Activated CD8-positive, alpha-beta memory T cell treated with anti-CD3 and anti-CD28 coated beads for 1 hour (primary cell): Measurements from ENCODE around the gene FOXN1.

Source experiments
- DNase-seq, 2 donors: peaks; one replicate each; pipeline ENCODE4 v3.0.0-alpha.2; 2020; ENCODE audit warnings: low read depth in 1 of 2; ENCODE audit errors: extremely low read depth in 1 of 2

The FOXN1 gene

DNA sequence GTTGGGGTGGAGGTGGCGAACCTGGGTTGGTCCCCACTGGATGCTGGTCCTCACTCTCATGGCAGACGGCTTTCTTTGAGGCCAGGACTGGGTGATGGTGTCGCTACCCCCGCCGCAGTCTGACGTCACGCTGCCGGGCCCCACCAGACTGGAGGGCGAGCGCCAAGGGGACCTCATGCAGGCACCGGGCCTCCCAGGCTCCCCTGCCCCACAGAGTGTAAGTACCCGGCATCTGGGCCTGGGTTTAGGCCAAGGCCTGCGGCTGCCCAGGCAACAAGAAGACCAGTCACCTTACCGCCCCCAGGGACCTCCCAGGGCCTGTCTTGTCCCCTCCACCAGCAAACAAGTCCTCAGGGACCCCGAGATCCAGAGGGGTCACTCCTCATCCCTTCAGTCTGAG is 17.7 kb downstream of the FOXN1 start:
- DNase-seq, result no peak

DNA sequence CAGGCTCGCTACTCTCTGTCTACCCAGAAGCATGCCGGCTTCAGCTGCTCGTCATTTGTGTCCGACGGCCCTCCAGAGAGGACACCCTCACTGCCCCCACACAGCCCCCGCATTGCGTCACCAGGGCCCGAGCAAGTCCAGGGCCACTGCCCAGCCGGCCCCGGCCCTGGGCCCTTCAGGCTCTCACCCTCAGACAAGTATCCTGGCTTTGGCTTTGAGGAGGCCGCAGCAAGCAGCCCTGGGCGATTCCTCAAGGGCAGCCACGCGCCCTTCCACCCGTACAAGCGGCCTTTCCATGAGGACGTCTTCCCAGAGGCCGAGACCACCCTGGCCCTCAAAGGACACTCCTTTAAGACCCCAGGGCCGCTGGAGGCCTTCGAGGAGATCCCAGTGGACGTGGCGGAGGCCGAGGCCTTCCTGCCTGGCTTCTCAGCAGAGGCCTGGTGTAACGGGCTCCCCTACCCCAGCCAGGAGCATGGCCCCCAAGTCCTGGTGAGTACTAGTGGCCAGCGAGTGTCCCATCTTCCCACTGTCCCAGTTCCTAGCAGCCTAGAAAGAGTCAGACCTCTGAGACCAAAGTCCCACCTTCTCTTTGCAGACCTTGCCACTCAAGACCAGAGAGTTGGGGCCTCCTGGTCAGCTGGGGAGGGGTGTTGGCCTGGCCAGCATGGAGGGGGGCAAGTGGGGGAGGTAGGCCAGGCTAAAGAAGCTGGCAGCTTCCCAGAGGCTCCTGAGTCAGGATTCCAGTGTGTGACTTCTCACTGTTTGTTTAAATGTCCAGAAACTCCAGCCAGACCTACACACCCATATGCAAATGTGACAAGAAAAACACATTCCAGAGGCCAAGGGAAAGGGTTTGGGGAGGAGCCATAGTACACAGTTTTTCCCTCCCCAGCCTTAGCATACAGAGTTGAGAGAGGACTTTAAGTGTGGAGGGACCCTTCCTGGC is 18.6 kb downstream of the FOXN1 start:
- DNase-seq, result no peak

DNA sequence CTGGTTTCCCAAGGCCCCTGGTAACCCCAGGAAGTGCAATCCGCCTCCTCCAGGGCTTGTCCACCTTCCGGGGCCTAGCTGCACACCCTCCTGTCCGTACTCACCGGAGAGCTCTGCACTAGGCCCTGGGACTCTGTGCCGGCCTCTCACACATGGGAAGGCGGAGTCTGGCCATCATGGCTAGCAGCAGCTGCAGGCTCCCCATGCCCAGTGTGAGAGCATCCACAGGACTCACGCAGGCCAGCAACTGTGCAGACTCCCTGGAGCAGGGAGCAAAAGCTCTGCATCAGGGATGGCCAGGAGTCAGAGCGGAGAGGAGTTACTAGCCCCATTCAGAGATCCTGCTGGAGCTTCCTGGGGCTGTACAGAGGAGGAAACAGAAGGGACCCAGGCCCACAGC is 20.2 kb downstream of the FOXN1 start:
- DNase-seq, result no peak

- DNase-seq, result no peak
Observed at GRCh38 chr17:28527181-28527681, 21.1 kb downstream of the FOXN1 start.

DNA sequence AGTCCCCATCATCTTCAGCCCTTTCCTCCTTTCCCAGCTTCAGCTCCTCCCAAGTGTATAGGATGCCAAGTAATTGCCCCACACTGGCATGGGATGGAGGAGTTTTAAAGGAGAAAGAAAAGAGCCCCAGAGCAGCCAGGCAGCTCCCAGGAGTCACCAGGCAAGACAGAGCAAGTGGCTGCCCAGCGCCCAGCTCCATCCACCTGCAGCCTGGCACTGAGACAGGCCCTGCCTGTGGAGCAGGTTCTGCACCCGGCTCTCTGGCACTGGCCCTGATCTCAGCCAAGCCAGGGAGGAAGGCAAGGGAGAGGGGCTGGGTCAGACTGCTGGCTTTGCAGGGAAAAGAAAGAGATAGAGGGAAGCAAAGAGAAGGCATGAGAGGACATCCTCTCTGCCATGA is 21.7 kb downstream of the FOXN1 start:
- no peak for DNase-seq

DNA sequence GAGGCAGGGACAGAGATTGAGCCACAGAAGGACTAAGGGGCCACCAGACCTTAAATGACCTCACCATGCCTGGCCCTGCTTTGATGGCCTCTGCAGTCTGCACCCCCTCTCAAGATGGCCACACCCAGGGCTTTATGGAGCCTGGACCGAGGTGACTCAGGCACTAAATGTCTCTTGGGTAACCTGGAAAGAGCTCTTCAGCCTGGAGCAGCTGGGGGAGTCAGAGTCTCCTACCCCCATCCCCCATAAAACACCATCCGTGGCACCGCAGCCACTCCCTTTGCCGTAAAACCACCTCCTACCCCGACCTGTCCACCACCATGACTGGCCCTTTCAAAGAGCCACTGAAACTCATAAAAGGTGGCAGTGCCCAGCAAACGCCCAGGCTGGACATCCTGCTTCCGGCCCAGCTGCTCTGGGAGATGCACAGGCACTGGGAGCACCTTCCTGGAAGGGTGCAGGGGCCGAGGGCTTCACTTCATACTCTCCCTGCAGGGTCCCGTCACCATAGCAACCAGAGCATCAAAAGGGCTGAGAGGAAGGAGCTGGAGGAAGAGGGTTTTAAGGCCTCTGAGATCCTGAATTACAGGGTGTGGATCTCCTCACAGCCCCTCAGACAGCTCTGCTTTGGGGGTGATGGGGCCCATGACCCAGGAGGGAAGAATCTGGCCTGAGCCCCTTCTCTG is 22.3 kb downstream of the FOXN1 start:
- DNase-seq, result no peak

DNA sequence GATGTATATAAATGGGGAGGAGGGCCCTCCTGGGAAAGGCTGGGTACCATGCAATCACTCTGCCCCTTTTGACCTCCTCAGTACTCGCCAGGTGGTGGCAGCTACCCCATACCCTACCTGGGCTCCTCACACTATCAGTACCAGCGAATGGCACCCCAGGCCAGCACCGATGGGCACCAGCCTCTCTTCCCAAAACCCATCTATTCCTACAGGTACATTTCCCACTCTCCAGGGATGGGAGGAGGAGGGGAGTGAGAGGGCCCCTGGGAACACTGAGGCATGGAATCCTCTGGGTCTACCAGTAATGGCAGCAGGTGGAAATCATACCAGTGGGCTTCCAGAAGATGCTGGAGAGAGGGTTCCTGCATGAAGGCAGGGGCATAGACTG is 22.9 kb downstream of the FOXN1 start:
- no peak for DNase-seq

DNA sequence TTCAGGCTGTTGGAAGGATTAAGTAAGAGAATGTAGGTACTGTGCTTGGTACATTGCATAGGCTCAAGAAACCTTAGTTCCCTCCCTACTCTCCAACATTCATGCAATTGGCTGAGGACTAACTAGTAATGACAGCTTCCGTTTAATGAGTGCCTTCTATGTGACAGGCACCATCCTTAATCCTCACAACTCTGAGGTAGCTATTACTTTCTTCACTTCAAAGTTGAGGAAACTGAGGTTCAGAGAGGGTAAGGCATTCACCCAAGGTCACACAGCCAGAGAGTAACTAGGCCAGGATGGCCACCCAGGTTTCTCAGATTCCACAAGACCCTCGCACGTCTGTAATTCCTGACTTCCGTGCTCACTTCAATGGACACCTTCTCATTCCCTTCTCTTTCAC is 24.1 kb downstream of the FOXN1 start:
- DNase-seq, result no peak

- no peak for DNase-seq
Observed at GRCh38 chr17:28530926-28531325, 24.8 kb downstream of the FOXN1 start.

- no peak for DNase-seq
Observed at GRCh38 chr17:28532050-28532960, 26.2 kb downstream of the FOXN1 start.

GRCh38 chr17:28533091-28533807 is 27.1 kb downstream of the FOXN1 start:
- DNase-seq, result no peak

DNA sequence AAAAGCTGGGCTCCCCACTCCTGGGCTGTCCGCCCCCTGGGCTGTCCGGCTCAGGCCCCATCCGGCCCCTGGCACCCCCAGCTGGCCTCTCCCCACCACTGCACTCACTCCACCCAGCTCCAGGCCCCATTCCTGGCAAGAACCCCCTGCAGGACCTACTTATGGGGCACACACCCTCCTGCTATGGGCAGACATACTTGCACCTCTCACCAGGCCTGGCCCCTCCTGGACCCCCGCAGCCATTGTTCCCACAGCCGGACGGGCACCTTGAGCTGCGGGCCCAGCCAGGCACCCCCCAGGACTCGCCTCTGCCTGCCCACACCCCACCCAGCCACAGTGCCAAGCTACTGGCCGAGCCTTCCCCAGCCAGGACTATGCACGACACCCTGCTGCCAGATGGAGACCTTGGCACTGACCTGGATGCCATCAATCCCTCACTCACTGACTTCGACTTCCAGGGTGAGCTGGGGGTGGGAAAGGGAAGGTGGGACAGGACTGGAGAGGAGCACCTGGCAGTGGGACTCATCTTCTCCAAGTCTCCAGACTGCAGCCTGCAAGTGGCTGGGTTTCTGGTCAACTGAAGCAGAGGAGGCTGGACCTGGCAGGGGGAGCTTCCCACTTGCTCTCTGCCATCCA is 28.7 kb downstream of the FOXN1 start:
- no peak for DNase-seq

DNA sequence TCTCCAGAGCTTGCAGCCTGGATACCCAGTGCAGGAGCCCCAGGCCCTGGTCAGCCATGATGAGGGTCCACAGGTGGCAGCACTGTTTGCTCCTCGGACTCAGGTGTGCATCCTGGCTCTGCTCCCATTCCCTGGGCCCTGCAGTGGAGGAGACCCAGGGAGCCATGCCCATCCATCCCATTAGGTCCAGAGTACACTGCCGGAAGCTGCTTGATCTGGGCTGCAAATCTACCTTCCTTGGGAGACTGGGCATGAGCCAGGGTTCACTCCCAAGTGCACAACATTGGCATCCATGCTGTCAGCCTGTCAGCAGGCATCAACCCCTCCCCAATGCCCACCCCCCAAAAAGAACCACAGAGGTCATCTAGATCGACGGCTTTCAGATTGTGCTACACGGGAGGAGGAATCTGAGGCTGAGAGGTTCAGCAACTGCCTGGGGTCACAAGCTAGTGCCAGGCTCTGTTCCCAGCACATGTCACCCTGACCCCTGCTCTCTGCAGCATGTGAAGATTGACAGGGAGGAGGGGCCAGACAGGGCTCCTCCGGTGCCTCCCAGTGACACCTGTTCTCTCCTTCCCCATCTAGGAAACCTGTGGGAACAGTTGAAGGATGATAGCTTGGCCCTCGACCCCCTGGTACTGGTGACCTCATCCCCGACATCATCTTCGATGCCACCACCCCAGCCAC is 30.5 kb downstream of the FOXN1 start:
- no peak for DNase-seq

DNA sequence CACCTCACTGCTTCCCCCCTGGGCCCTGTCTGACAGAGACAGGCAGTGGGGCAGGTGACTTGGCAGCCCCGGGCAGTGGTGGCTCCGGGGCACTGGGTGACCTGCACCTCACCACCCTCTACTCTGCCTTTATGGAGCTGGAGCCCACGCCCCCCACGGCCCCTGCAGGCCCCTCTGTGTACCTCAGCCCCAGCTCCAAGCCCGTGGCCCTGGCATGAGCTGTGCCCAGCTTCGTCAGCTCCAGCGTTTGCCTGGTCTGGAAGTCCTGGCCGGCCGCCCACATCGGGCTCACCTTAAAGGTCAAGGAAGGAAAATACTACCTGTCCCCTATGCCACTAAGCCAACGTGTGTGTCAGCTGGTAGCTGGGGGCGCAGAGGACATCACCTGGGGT is 31.1 kb downstream of the FOXN1 start:
- DNase-seq, result no peak

DNA sequence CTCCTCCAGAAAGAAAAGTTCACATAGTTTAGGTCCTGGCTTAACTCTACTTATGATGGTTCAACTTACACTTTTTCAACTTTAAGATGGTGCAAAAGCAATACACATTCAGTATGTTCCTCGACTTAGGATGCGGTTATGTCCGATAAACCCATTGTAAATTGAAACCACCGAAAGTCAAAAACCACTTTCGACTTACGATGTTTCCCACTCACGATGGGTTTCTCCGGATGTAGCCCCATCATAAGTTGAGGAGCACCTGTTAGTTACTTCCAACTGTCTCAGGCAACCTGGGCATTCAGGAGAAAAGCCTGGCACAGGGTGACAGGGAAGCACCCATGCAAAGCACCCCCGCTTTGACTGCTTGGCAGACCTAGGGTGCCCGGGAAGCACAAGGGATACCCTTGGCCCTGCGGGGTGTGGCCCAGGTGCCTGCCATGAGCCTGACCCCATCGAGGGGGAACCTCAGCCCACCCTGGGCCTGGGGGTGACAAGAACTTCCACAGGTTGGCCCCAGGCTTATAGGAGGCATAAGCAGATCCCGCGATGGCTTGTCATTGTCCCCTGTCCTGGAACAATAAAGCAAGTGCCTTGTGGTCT is 32.2 kb downstream of the FOXN1 start:
- DNase-seq, result no peak

DNA sequence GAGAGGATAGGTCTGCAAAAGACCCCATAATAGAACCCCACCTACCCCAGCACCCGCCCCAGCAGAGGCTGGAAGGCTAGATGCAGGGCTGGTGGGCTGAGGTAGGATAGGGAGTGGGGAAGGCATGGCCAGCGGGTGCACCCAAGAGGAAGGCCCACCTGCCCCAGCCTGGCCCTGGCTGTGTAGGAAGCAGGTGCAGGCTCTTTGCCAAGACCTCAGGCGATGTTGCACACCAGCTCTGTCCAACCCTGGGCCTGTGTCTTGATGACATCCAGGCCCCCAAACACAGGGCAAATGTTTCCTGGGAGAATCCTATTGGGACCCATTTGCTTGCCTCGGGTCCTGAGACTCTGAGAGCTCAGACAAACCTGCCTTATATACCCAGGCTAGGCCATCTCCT is 34.1 kb downstream of the FOXN1 start:
- DNase-seq, result no peak

GRCh38 chr17:28541439-28541838 is 35.3 kb downstream of the FOXN1 start:
- no peak for DNase-seq

DNA sequence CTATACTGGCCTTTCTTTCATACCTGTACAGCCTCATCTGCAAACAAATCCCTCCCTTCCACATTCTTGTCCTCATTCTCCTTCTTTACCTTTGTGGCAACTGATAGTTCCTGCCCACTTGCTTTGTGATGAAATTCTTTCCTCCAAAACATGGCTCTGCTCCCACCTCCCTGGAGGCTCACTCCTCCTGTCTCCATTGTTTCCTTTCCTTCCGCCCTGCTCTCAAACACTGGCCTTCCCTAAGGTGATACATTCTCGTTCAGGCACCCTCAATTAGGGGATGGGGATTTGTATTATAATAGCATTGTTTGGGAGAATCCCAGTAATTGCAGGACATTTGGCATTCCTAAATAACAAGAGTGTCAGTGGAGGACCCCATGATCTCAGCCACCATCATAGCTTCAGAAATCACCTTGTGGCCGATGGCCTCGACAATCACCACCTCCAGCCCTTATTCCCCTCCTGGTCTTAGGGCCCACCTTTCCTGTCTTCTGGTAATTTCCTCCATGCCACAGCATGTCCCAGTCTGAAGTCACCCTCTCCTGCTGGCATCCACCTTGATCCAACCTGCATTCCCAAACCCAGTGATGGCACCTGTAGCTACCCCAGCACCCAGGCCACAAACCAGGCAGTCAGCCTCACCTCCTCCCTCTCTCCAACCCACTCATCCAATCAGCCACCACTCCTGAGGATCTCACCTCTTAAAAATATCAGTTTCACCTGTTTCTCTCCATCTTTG is 38.4 kb downstream of the FOXN1 start:
- DNase-seq, result no peak
